Erythroblast (primary cell): ENCODE results near the gene TMEM179.
"Not testable (repeated sequence)": the region's sequence is repeated elsewhere in the genome, so short reads cannot be mapped to it uniquely, and the experiment has no call there.

Source experiments
- DNase-seq, 2 experiments: peaks; one replicate each; lab custom pipeline; 2025; lab: John Stamatoyannopoulos, UW
- GATA1 ChIP-seq: IDR thresholded peaks from 2 replicates; pipeline ENCODE4 v1.6.1; 2011; ENCODE audit warnings: low read depth, mild to moderate bottlenecking, control low read depth, low read length, moderate library complexity
- POLR2A ChIP-seq: IDR thresholded peaks from 2 replicates; pipeline ENCODE4 v1.6.1; 2011; ENCODE audit warnings: mild to moderate bottlenecking, low read length

TMEM179 gene

GRCh38 chr14:104604458-104605449, at the start of gene TMEM179:
Gene TMEM179 (minus strand): TSS chr14:104604772. CDS start chr14:104604741, 31 bp downstream.
- TF ChIP-seq POLR2A (no peak), GATA1 (no peak)
- peak; percentile 41 to 47 for DNase-seq

DNA sequence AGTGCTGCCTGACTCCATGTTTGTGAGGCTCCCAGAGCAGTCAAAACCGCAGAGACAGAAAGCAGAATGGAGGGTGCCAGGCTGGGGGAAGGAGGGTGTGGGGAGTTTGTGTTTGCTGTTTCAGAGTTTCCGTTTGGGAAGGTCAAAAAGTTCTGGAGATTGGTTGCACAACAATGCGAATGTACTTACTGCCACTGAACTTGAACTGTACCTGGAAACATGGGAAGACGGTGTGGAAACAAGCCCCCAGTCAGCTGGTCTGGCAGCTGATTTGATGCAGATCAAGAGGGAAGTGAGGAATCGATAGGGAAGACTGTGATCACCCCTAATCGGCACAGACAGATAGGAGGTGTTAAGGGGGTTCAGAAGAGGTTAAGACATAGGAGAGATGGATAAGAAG, 49.5 kb upstream of the TMEM179 start:
- TF ChIP-seq POLR2A (no peak), GATA1 (no peak)
- DNase-seq, result no peak

GRCh38 chr14:104653130-104653920, 48.8 kb upstream of the TMEM179 start:
- DNase-seq, result not testable (repeated sequence)

- no peak for DNase-seq
- TF ChIP-seq POLR2A (no peak), GATA1 (no peak)
Measured at GRCh38 chr14:104652386-104652785, 47.8 kb upstream of the TMEM179 start.

GRCh38 chr14:104651876-104652260, 47.3 kb upstream of the TMEM179 start:
- DNase-seq, result no peak
- TF ChIP-seq POLR2A (no peak), GATA1 (no peak)

GRCh38 chr14:104650981-104651875, 46.7 kb upstream of the TMEM179 start:
- TF ChIP-seq POLR2A (no peak), GATA1 (no peak)
- no peak for DNase-seq

DNA sequence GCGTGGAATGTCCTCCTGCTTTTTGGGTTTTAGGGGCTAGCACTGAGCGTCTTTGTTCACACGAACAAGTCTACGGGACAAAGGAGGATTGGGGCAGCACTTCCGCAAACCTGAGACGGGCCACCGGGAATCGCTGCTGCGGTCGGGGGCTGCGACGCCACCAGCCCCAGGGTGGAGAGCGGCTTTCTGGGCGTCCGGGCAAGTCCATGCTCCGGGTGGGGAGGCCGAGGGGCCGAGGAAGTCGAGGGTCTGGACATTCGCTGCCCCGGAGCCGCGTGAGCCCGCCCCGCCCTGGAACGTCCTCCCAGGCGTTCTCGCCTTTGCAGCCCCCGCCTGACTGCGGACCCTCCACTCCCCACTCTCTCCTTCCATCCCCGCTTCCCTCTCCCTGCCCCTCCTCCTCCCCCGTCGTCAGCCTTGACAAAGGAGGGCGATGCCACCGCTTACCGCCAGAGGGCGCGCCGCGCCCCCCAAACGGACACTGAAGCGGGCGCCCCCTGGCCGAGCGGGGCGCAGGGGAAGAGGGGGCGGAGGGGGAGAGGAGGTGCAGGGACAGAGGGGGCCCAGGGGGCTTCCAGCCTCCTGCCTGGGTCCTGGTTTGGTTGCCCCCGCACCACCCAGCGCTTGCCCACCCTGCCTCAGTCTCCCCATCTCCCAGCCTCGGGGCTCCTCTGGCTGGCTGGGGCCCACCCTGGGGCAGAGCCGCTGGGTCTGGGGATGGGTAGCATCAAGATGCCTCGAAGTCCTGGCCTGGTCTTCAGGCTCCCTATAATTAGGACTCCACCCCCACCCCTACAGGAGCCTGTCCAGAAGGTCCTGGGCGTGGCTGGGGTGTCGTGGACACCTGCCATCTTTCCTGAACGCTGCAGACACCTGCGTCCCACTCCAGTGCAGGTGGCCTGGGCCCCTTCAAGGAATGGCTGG, 45.7 kb upstream of the TMEM179 start:
- DNase-seq, result peak; percentile 51 to 78
- TF ChIP-seq GATA1 (no peak), POLR2A (no peak)

DNA sequence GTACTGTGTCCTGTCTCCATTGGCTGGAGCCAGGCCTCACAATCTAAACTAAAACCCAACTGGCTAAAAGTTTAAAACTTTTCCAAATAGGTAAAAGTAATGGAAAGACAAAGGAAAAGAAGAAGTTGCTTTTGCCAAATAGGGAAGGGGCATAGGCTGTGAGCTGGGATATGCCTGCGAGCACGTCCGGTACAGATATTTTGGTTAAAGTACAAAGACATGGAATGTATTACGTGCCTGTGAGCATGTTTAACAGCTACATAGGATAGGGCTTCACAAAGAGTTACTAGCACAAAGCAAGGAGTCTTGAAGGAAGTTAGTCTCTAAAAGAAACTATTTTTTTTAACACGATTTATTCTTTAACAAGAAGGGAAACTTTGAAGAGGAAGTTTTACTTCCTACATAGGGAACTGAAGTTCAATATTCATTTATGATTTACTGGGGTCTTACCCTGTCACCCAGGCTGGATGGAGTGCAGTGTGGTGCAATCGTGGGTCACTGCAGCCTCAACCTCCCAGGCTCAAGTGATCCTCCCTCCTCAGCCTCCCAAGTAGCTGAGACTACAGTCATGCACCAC, 43.0 kb upstream of the TMEM179 start:
- DNase-seq, result no peak
- TF ChIP-seq GATA1, result no peak
- no peak for TF ChIP-seq POLR2A

DNA sequence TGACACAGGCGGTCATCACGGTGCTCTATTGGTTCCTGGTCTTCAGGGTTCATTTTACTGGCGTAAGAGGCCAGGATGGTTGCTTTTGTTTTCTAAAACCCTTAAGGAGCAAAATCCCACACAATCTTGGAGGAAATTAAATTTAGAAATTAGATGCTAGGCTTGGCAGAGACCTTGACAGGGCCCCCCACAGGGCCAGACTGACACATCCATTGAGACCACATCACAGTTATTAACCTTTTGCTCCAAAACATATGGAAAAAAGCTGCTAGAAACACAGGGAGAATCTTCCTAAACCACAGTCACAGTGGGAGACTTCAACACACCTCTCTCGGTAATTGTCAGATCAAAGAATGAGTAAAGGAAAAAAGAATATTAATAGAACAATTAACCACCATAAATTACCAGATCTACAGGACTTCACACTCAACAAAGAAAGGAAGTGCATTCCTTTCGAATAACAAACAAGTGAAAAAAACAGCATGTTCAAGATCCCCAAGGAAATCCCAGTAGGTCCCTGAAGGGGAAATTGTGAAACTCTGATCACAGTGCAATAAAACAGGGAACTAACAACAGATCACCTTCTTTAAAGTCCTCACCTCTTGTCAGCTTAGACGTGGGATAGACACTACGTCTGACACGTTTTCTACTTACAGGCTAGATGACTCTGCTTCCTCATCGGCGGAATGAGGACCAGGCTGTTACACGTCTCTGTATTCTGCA, 40.2 kb upstream of the TMEM179 start:
- DNase-seq, result no peak
- TF ChIP-seq GATA1 (no peak), POLR2A (no peak)

DNA sequence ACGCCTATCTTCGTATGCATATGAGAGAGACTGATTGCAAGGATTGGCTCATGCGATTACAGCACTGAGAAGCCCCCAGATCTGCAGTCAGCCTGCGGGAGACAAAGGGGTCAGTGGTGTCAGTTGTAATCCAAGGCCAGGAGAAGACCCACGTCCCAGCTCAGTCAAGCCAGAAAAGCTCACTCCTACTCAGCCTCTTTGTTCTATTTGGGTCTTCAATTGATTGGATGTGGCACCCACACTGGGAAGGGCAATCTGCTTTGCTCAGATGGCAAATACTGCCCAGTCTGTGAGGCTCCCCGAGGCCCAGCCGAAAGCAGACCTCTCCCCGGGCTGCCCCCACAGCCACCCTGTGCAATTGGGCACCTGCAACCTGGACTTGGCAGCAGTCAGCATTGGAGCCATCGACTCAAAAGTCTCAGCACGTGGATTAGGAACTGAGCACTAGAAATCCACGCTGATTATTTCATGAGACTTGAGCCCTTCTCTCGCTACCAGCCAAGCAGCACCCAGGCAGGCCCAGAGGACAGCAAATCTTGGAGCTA, 39.6 kb upstream of the TMEM179 start:
- DNase-seq, result no peak
- no peak for TF ChIP-seq POLR2A
- TF ChIP-seq GATA1, result no peak

DNA sequence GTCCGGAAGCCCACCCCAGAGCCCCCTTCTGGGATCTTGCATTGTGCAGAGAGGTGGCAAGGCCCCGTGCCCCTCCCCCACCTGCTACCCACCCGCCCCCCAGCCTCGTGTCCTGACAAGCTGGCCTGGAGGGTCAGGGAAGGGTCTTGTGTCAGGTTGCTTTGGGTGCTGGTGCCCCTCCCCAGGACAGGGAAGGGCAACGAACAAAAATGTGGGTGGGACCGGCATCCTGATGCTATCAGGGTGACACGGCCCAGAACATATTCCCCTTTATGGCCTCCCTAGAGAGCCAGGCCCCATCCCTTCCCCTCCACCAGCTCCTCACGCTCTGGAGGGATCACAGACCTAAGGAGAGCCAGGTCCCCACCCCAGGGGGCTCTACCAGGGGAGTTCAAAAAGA, 38.7 kb upstream of the TMEM179 start:
- TF ChIP-seq GATA1, result no peak
- DNase-seq, result no peak
